K562 (cell line): Measurements from ENCODE around the gene CAST. TPM values are rescaled to one million over a fixed set of nuclear protein-coding genes. Genes with fewer than 3 reads are reported as not detected.

ENCODE experiments used
- ATAC-seq: fragments of 200-7000 bp; cut with Tn5 transposase; 3 replicates; pipeline ENCODE4 v1.9.1; 2020; ENCODE audit warnings: moderate library complexity
- BruUV-seq: library from RNA; stranded (reverse); fragments of 400-500 nt; replicated peaks from 2 replicates; lab custom pipeline; 2021; lab: Mats Ljungman, UMichigan
- CTCF ChIA-PET: fragments of 300-600 bp; formaldehyde crosslinking; extraction: SDS; loops from one replicate; lab custom pipeline; 2021; ENCODE audit warnings: low intra/inter-chr PET ratio; lab: Yijun Ruan, JAX
- POLR2A ChIA-PET: fragments of 300-600, 350-650 bp; sonication (Branson Sonifier 250); formaldehyde crosslinking; extraction: SDS; loops from one replicate; lab custom pipeline; 2021; ENCODE audit warnings: antibody characterized with exemption, inconsistent platforms; lab: Yijun Ruan, JAX
- DNase-seq, 4 experiments: peaks; one replicate each; pipeline versions ENCODE4 v3.0.0 to v3.0.0-alpha.2; 2011 to 2018; ENCODE audit warnings: low spot score in 3 of 4, mixed read lengths in 3 of 4; ENCODE audit errors: extremely low read depth in 1 of 4
- FAIRE-seq: peaks from 2 replicates; lab custom pipeline; 2011; peaks lifted over from hg19 to GRCh38; lab: Jason Lieb, UNC
- H2AFZ ChIP-seq: 2 replicates; pipeline ENCODE4 v1.6.0; 2011; ENCODE audit warnings: low read depth, low read length, control low read depth, inconsistent platforms
- H3K27ac ChIP-seq: fragments of 200-600 bp; 3 replicates; pipeline ENCODE4 v1.8.0; 2011; ENCODE audit warnings: low read depth, mild to moderate bottlenecking, control low read depth, inconsistent platforms, low read length, moderate library complexity, mixed read lengths; ENCODE audit errors: extremely low read depth
- H3K27me3 ChIP-seq, 2 experiments: fragments of 300-600 bp in 1 of 2; 2 replicates in 1 of 2; 3 replicates in 1 of 2; pipeline versions ENCODE4 v1.6.0 to v1.8.0; 2011; ENCODE audit warnings: inconsistent platforms in 2 of 2, low read length in 2 of 2, mild to moderate bottlenecking in 1 of 2, mixed read lengths in 1 of 2, moderate library complexity in 1 of 2; ENCODE audit not compliant: control insufficient read depth in 2 of 2, insufficient read depth in 2 of 2
- H3K36me3 ChIP-seq: fragments of 300-600 bp; 3 replicates; pipeline ENCODE4 v1.8.0; 2011; ENCODE audit warnings: mild to moderate bottlenecking, low read length, inconsistent platforms; ENCODE audit not compliant: control insufficient read depth, insufficient read depth
- H3K4me1 ChIP-seq, 2 experiments: fragments of 200-600 bp in 1 of 2; replicated peaks in 1 of 2; 2 replicates in 1 of 2; 3 replicates in 1 of 2; pipeline versions ENCODE4 v1.5.1 to v1.8.0; 2011; ENCODE audit warnings: inconsistent platforms in 2 of 2, low read length in 2 of 2, mild to moderate bottlenecking in 1 of 2, mixed read lengths in 1 of 2, moderate library complexity in 1 of 2; ENCODE audit not compliant: control insufficient read depth in 2 of 2, insufficient read depth in 2 of 2
- H3K4me2 ChIP-seq: 2 replicates; pipeline ENCODE4 v1.6.1; 2011; ENCODE audit warnings: low read length, control low read depth, inconsistent platforms, mixed read lengths; ENCODE audit not compliant: insufficient read depth
- H3K4me3 ChIP-seq: fragments of 200-600 bp; sonication (generic), shearing (Covaris generic); 2 replicates; pipeline ENCODE4 v1.5.1; 2016; ENCODE audit warnings: control low read depth, inconsistent platforms
- H3K79me2 ChIP-seq: fragments of 200-600 bp; 3 replicates; pipeline ENCODE4 v1.8.0; 2011; ENCODE audit warnings: low read length, inconsistent platforms; ENCODE audit not compliant: control insufficient read depth, insufficient read depth
- H3K9ac ChIP-seq, 2 experiments: 2 replicates each; pipeline versions ENCODE4 v1.6.0 to v1.6.1; 2011; ENCODE audit warnings: low read depth in 2 of 2, low read length in 2 of 2, control low read depth in 1 of 2, inconsistent platforms in 1 of 2, mild to moderate bottlenecking in 1 of 2, mixed read lengths in 1 of 2; ENCODE audit not compliant: insufficient read depth in 1 of 2
- H3K9me1 ChIP-seq: one replicate; pipeline ENCODE4 v1.6.0; 2011; ENCODE audit warnings: inconsistent platforms, mild to moderate bottlenecking, low read length, moderate library complexity; ENCODE audit not compliant: control insufficient read depth, insufficient read depth
- H3K9me3 ChIP-seq: replicated peaks from 2 replicates; pipeline ENCODE4 v1.5.1; 2011; ENCODE audit warnings: low read depth, low read length, inconsistent platforms; ENCODE audit not compliant: control insufficient read depth, insufficient read depth
- H4K20me1 ChIP-seq: replicated peaks from 2 replicates; pipeline ENCODE4 v1.6.1; 2011; ENCODE audit warnings: low read length, inconsistent platforms, mixed read lengths; ENCODE audit not compliant: control insufficient read depth, insufficient read depth
- HMGN3 ChIP-seq: IDR thresholded peaks from 2 replicates; pipeline ENCODE4 v1.6.1; 2011; ENCODE audit warnings: borderline replicate concordance, low read depth, mild to moderate bottlenecking, mixed read lengths, low read length; ENCODE audit not compliant: insufficient read length; ENCODE audit errors: extremely low read depth
- HNRNPLL ChIP-seq: fragments of 200-400 bp; formaldehyde crosslinking; IDR thresholded peaks from 2 replicates; pipeline ENCODE4 v1.6.1; 2017; ENCODE audit warnings: low read length, low read depth, mild to moderate bottlenecking; ENCODE audit not compliant: poor library complexity, severe bottlenecking
- MEIS2 ChIP-seq: fragments of 450-650 bp; IDR thresholded peaks from 2 replicates; pipeline ENCODE4 v1.6.1; 2014; ENCODE audit warnings: mild to moderate bottlenecking; ENCODE audit not compliant: partially characterized antibody
- NCOA1 ChIP-seq: fragments of 450-650 bp; IDR thresholded peaks from 2 replicates; pipeline ENCODE4 v1.6.1; 2016; ENCODE audit warnings: low read depth
- ZHX1 ChIP-seq: fragments of 150-350 bp; conservative IDR thresholded peaks from 2 replicates; pipeline ENCODE4 v1.6.1; 2014; ENCODE audit warnings: low read length
- ZKSCAN3 ChIP-seq: fragments of 250-450 bp; sonication (Bioruptor Pico); IDR thresholded peaks from 2 replicates; pipeline ENCODE4 v1.4.0; 2020
- WGBS: fragments of 100-300 bp; shearing (Covaris generic); methylation state at CpG from one replicate; pipeline ENCODE4 v1.1.6; 2016; ENCODE audit warnings: low coverage, mixed read lengths; ENCODE audit not compliant: insufficient coverage; ENCODE audit errors: missing lambda C conversion rate; 5-methylcytosine and 5-hydroxymethylcytosine counted together
- in situ Hi-C: fragments of 300-500 bp; cut with MboI; formaldehyde crosslinking; loops from 4 replicates; pipeline ENCODE4 v1.15.0; 2018; ENCODE audit warnings: inconsistent platforms, mixed read lengths
- intact Hi-C: fragments of 100-400 bp; cut with micrococcal nuclease; formaldehyde crosslinking; loops from 2 replicates; pipeline ENCODE4 v1.14.2; 2022
- polyA plus RNA-seq, 8 experiments: library from polyadenylated mRNA; depleted of rRNA in 4 of 8; stranded (reverse) in 5 of 8; unstranded in 3 of 8; fragments of >200 nt; fragmentation: Nextera tagmentation in 2 of 8; fragmentation: Illumina TruSeq in 1 of 8; extraction: Ambion mirVana in 2 of 8; extraction: Trizol in 1 of 8; gene quantifications; 2 replicates each; pipeline versions ENCODE4 v1.2.1 to v1.2.3, GENCODE V29; 2011 to 2014; ENCODE audit warnings: inconsistent platforms in 1 of 8, missing spikeins in 1 of 8
- total RNA-seq, 7 experiments: library from RNA; depleted of rRNA in 6 of 7; stranded (reverse); fragments of >200 nt in 6 of 7; fragmentation: Illumina TruSeq in 2 of 7; extraction: Trizol in 2 of 7; gene quantifications; 2 replicates each; pipeline versions ENCODE4 v1.2.1 to v1.2.3, GENCODE V29; 2011 to 2021; ENCODE audit warnings: low replicate concordance in 1 of 7
- TF ChIP-seq, protein P1 (sequence below): sonication (generic); formaldehyde crosslinking; IDR thresholded peaks from 2 replicates; pipeline ENCODE4 v1.8.0; 2023; ENCODE audit warnings: mild to moderate bottlenecking, missing genetic modification reagents
- TF ChIP-seq, protein P2 (sequence below): fragments of 250-450 bp; sonication (Bioruptor Pico); IDR thresholded peaks from 2 replicates; pipeline ENCODE4 v1.5.0; 2021; ENCODE audit warnings: mild to moderate bottlenecking, borderline replicate concordance

CAST gene
- total and polyA plus RNA-seq, 9 of the 15 experiments (the other 6 are each of a cell fraction or from before 2014, with no cell fraction given): 55.5 to 136 (median 86.1) TPM

- TF ChIP-seq ZHX1: no peak
Observed at GRCh38 chr5:96775689-96776088, 113.5 kb downstream of the CAST start (continued).

DNA sequence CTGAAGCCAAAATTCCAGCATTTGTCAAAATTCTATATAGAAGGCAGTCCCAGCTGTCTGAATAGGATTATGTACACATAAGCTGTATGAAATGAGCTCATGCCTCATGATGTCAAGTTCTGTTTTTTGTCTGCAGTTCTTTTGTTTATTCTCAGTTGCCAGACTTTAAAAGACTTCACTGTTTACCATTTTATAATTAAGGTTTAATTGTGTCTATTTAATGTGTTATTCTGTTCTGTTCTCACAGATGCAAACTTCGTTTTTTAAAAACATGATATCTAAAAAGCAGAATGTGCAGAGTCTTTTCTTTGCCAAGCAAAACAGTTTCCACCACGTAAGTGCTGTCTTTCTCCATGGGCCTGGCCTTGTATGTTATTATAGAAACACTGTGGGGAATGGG, 114.4 kb downstream of the CAST start:
- peaks cover 79% of the 10 kb centered on the region for H3K36me3 ChIP-seq

More for the DNA sequence above, 114.4 kb downstream of the CAST start:
- no TSS peak for BruUV-seq
- 57% methylated on average over 2 of the region's 2 CpGs for WGBS
- Histone ChIP-seq H4K20me1 (no peaks in the 10 kb centered on the region), H3K4me3 (no peak overlapping the region), H3K79me2 (no peaks in the 10 kb centered on the region), H3K27ac (no peak overlapping the region), H3K9me1 (no peaks in the 10 kb centered on the region), H3K4me2 (no peak overlapping the region), H3K9me3 (no peaks in the 10 kb centered on the region), H3K9ac (no peak overlapping the region), H3K4me1 (no peaks in the 10 kb centered on the region), H2AFZ (no peak overlapping the region), H3K27me3 (no peaks in the 10 kb centered on the region)
- intact Hi-C loops (no loop called here), in situ Hi-C loops (no loop called here)
- FAIRE-seq: no peak
- no peak for DNase-seq
- CTCF ChIA-PET: no interaction called here
- POLR2A ChIA-PET: no interaction called here
- TF ChIP-seq MEIS2 (no peak), NCOA1 (no peak), HMGN3 (no peak), ZKSCAN3 (CRISPR knock-in tag) (no peak), HNRNPLL (no peak)
- TF ChIP-seq, protein P1, sequence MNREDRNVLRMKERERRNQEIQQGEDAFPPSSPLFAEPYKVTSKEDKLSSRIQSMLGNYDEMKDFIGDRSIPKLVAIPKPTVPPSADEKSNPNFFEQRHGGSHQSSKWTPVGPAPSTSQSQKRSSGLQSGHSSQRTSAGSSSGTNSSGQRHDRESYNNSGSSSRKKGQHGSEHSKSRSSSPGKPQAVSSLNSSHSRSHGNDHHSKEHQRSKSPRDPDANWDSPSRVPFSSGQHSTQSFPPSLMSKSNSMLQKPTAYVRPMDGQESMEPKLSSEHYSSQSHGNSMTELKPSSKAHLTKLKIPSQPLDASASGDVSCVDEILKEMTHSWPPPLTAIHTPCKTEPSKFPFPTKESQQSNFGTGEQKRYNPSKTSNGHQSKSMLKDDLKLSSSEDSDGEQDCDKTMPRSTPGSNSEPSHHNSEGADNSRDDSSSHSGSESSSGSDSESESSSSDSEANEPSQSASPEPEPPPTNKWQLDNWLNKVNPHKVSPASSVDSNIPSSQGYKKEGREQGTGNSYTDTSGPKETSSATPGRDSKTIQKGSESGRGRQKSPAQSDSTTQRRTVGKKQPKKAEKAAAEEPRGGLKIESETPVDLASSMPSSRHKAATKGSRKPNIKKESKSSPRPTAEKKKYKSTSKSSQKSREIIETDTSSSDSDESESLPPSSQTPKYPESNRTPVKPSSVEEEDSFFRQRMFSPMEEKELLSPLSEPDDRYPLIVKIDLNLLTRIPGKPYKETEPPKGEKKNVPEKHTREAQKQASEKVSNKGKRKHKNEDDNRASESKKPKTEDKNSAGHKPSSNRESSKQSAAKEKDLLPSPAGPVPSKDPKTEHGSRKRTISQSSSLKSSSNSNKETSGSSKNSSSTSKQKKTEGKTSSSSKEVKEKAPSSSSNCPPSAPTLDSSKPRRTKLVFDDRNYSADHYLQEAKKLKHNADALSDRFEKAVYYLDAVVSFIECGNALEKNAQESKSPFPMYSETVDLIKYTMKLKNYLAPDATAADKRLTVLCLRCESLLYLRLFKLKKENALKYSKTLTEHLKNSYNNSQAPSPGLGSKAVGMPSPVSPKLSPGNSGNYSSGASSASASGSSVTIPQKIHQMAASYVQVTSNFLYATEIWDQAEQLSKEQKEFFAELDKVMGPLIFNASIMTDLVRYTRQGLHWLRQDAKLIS (CRISPR knock-in tag): no peak
- TF ChIP-seq, protein P2, sequence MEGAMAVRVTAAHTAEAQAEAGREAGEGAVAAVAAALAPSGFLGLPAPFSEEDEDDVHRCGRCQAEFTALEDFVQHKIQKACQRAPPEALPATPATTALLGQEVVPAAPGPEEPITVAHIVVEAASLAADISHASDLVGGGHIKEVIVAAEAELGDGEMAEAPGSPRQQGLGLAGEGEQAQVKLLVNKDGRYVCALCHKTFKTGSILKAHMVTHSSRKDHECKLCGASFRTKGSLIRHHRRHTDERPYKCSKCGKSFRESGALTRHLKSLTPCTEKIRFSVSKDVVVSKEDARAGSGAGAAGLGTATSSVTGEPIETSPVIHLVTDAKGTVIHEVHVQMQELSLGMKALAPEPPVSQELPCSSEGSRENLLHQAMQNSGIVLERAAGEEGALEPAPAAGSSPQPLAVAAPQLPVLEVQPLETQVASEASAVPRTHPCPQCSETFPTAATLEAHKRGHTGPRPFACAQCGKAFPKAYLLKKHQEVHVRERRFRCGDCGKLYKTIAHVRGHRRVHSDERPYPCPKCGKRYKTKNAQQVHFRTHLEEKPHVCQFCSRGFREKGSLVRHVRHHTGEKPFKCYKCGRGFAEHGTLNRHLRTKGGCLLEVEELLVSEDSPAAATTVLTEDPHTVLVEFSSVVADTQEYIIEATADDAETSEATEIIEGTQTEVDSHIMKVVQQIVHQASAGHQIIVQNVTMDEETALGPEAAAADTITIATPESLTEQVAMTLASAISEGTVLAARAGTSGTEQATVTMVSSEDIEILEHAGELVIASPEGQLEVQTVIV: no peak
- no peak for ATAC-seq
